ENCODE measurements around the gene DIDO1. TPM values are rescaled to one million over a fixed set of nuclear protein-coding genes. Genes with fewer than 3 reads are reported as not detected.

The DIDO1 gene
- total RNA-seq, 1 experiment from 2014 or later = 120 TPM

- DNase-seq = peak in 1 of 2 experiments; percentile 34
- ChIA-PET POLR2A (interaction anchor here (1.0 kb wide), 1 partner anchor 118 kb away, joined by 4 read pairs; no protein-coding TSS in a partner anchor), CTCF (interaction anchor here (0.6 to 2.6 kb wide), 3 partner anchors 9 to 27 kb away, joined by 3 to 13 read pairs (median 3); no protein-coding TSS in a partner anchor)
- Histone ChIP-seq H3K27me3 (replicated peaks; ENCODE audit: control insufficient read depth, insufficient read depth, low read length) (no peaks in the 10 kb centered on the region), H3K4me3 (ENCODE audit: low read depth, low read length) (no peak overlapping the region), H3K9me3 (no peaks in the 10 kb centered on the region), H3K36me3 (ENCODE audit: control insufficient read depth, insufficient read depth, low read length) (peaks cover 20% of the 10 kb centered on the region), H3K4me1 (peaks cover 35% of the 10 kb centered on the region)
- H3K27ac Mint-ChIP-seq (ENCODE audit: unreplicated experiment) = no peak overlapping the region
- peaks cover 21% of the 10 kb centered on the region for H3K4me1 Mint-ChIP-seq (ENCODE audit: low read depth, unreplicated experiment)
- TF ChIP-seq, protein P1, sequence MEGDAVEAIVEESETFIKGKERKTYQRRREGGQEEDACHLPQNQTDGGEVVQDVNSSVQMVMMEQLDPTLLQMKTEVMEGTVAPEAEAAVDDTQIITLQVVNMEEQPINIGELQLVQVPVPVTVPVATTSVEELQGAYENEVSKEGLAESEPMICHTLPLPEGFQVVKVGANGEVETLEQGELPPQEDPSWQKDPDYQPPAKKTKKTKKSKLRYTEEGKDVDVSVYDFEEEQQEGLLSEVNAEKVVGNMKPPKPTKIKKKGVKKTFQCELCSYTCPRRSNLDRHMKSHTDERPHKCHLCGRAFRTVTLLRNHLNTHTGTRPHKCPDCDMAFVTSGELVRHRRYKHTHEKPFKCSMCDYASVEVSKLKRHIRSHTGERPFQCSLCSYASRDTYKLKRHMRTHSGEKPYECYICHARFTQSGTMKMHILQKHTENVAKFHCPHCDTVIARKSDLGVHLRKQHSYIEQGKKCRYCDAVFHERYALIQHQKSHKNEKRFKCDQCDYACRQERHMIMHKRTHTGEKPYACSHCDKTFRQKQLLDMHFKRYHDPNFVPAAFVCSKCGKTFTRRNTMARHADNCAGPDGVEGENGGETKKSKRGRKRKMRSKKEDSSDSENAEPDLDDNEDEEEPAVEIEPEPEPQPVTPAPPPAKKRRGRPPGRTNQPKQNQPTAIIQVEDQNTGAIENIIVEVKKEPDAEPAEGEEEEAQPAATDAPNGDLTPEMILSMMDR (IDR thresholded peaks at IDR 0.05; ENCODE audit: insufficient read depth in 1 of 2, low read depth in 1 of 2, low read length in 1 of 2, severe bottlenecking in 1 of 2, unreplicated experiment in 1 of 2) = no peak
- H3K27me3 Mint-ChIP-seq (ENCODE audit: insufficient read depth, unreplicated experiment) = no peaks in the 10 kb centered on the region
- H3K36me3 Mint-ChIP-seq (ENCODE audit: insufficient read depth, unreplicated experiment) = peaks cover 89% of the 10 kb centered on the region
- no TSS peak for BruUV-seq (replicated peaks)
- no peak overlapping the region for H3K4me3 Mint-ChIP-seq (ENCODE audit: unreplicated experiment)
- intact Hi-C loops (cut with micrococcal nuclease; ENCODE audit: unreplicated experiment) = no loop called here
- H3K9me3 Mint-ChIP-seq (ENCODE audit: unreplicated experiment) = no peaks in the 10 kb centered on the region
Observed at GRCh38 chr20:62911701-62912280, 14.5 kb downstream of the DIDO1 start.

DNA sequence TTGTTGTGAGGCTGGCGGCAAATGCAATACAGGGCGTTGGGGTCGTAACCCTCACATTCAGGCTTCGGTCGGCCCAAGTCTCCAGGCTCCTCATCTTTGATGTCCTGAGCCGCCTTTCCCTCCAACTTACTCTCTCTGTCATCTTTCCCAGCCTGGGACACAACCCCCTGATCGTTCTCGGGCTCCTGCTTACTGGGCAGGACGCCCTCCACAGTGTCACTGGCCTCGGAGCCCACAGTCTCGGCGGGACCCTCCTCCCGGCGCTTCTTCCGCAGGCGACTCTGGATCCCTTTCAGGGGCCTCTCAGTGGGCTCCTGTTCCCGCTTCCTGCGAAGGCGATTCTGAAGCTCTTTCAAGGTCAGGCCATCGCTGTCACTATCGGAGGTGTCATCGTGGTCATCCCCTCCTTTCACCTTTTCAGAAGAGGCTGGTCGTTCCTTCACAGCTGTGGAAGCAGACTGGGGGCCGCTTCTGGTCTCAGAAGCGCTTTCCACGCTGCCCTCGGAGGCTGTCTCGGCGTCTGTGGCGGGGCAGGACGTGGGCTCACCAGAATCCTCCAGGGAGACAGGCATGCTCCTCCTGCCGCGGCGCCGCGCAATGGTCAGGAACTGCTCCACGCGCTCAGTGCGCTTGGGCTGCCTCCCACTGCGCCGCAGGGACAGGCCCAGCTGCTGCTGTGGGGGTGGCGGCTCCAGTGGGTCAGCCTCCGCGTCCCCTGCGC is 15.4 kb downstream of the DIDO1 start:
- peaks cover 27% of the 10 kb centered on the region for H3K4me1 ChIP-seq
- Mint-ChIP-seq H3K4me1 (ENCODE audit: low read depth, unreplicated experiment) (peaks cover 16% of the 10 kb centered on the region), H3K27ac (ENCODE audit: unreplicated experiment) (peak overlapping the region; percentile 33), H3K36me3 (ENCODE audit: insufficient read depth, unreplicated experiment) (peaks cover 93% of the 10 kb centered on the region), H3K27me3 (ENCODE audit: insufficient read depth, unreplicated experiment) (no peaks in the 10 kb centered on the region), H3K4me3 (ENCODE audit: unreplicated experiment) (peak overlapping the region; percentile 17), H3K9me3 (ENCODE audit: unreplicated experiment) (no peaks in the 10 kb centered on the region)
- H3K4me3 ChIP-seq (ENCODE audit: low read depth, low read length) = no peak overlapping the region
- peaks cover 21% of the 10 kb centered on the region for H3K36me3 ChIP-seq (ENCODE audit: control insufficient read depth, insufficient read depth, low read length)
- TSS peak; percentile 10 for BruUV-seq (replicated peaks)
- ChIA-PET CTCF (interaction anchor here (0.5 kb wide), 1 partner anchor 109 kb away, joined by 3 read pairs; no protein-coding TSS in a partner anchor), POLR2A (no interaction called here)
- peak in 1 of 2 experiments; percentile 36 for DNase-seq
- TF ChIP-seq, protein P1 (IDR thresholded peaks at IDR 0.05; ENCODE audit: insufficient read depth in 1 of 2, low read depth in 1 of 2, low read length in 1 of 2, severe bottlenecking in 1 of 2, unreplicated experiment in 1 of 2) = no peak
- intact Hi-C loops (cut with micrococcal nuclease; ENCODE audit: unreplicated experiment) = no loop called here
- H3K9me3 ChIP-seq = no peaks in the 10 kb centered on the region
- H3K27me3 ChIP-seq (replicated peaks; ENCODE audit: control insufficient read depth, insufficient read depth, low read length) = no peaks in the 10 kb centered on the region

- H3K4me1 ChIP-seq = peaks cover 22% of the 10 kb centered on the region
Observed at GRCh38 chr20:62910217-62910766, 16.0 kb downstream of the DIDO1 start.

More at GRCh38 chr20:62910217-62910766, 16.0 kb downstream of the DIDO1 start:
- no peaks in the 10 kb centered on the region for H3K27me3 ChIP-seq (replicated peaks; ENCODE audit: control insufficient read depth, insufficient read depth, low read length)
- Mint-ChIP-seq H3K27ac (ENCODE audit: unreplicated experiment) (peak overlapping the region; percentile 33), H3K36me3 (ENCODE audit: insufficient read depth, unreplicated experiment) (peaks cover 100% of the 10 kb centered on the region), H3K27me3 (ENCODE audit: insufficient read depth, unreplicated experiment) (no peaks in the 10 kb centered on the region), H3K4me3 (ENCODE audit: unreplicated experiment) (peak overlapping the region; percentile 17), H3K9me3 (ENCODE audit: unreplicated experiment) (no peaks in the 10 kb centered on the region), H3K4me1 (ENCODE audit: low read depth, unreplicated experiment) (peaks cover 15% of the 10 kb centered on the region)
- H3K4me3 ChIP-seq (ENCODE audit: low read depth, low read length) = no peak overlapping the region
- TF ChIP-seq, protein P1 (IDR thresholded peaks at IDR 0.05; ENCODE audit: insufficient read depth in 1 of 2, low read depth in 1 of 2, low read length in 1 of 2, severe bottlenecking in 1 of 2, unreplicated experiment in 1 of 2) = no peak
- no peaks in the 10 kb centered on the region for H3K9me3 ChIP-seq
- peaks cover 23% of the 10 kb centered on the region for H3K36me3 ChIP-seq (ENCODE audit: control insufficient read depth, insufficient read depth, low read length)
- CTCF ChIA-PET = interaction anchor here (0.5 kb wide), 1 partner anchor 109 kb away, joined by 3 read pairs; no protein-coding TSS in a partner anchor
- BruUV-seq (replicated peaks) = no TSS peak
- peak in 1 of 2 experiments; percentile 41 for DNase-seq
- POLR2A ChIA-PET = no interaction called here
- intact Hi-C loops (cut with micrococcal nuclease; ENCODE audit: unreplicated experiment) = no loop called here

All from Caco-2 (cell line).